ENCODE data around the gene CDK13. TPM values are rescaled to one million over a fixed set of nuclear protein-coding genes. Genes with fewer than 3 reads are reported as not detected.

The CDK13 gene
- total and polyA plus RNA-seq, 7 experiments from 2014 or later = 26.3 to 117 (median 105) TPM

DNA sequence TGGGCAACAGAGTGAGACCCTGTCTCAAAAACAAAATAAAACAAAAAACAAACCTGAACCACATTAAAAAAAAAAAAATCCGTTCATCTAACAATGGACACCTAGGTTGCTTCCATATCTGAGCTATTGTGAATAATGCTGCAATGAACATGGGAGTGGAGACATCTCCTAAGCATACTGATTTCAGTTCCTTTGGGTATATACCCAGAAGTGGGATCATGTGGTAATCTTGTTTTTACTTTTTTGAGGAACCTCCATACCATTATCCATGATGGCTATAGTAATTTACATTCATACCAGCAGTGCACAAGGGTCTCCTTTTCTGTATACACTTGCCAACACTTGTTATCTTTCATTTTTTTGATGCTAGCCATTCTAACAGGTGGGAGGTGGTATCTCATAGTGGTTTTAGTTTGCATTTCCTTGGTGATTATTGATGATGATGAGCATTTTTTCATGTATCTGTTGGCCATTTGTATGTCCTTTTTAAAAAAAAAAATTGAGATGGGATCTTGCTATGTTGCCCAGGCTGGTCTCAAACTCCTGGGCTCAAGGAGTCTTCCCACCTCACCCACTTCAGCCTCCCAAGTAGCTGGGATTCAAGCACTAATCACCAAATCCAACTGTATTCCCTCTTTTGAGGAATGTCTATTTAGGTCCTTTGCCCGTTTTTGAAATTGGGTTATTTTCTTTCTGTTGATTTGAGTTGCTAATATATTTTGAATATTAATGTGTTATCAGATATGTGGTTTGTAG, 17.5 kb downstream of the CDK13 start:
- Mint-ChIP-seq H3K36me3 (peaks cover 0 to 24% (median 4%) of the 10 kb centered on the region in 5 donors), H3K27me3 (no peaks in the 10 kb centered on the region), H3K9me3 (peaks cover 0 to 5% (median 0%) of the 10 kb centered on the region in 11 donors), H3K4me3 (peak overlapping the region in 6 of 10 donors; percentile 3 to 70 (median 56)), H3K27ac (peak overlapping the region in 6 of 9 donors; percentile 6 to 51 (median 26)), H3K4me1 (peaks cover 54 to 98% (median 95%) of the 10 kb centered on the region in 7 donors)
- no peaks in the 10 kb centered on the region for H3K27me3 ChIP-seq (ENCODE audit: control insufficient read depth in 2 of 2, insufficient read depth in 2 of 2, low read length in 2 of 2)
- DNase-seq (no peak), ATAC-seq (no peak)
- H3K27ac ChIP-seq (ENCODE audit: low read depth, low read length) = no peak overlapping the region
- peaks cover 7 to 30% of the 10 kb centered on the region in 2 donors for H3K4me1 ChIP-seq (ENCODE audit: control insufficient read depth in 2 of 2, insufficient read depth in 2 of 2, low read length in 2 of 2)
- H3K4me3 ChIP-seq (ENCODE audit: low read length) = no peak overlapping the region
- POLR2A ChIA-PET = interaction anchor here (1.5 kb wide), 1 partner anchor 17 kb away, joined by 3 read pairs; the partner anchor contains the start of gene CDK13
- no peaks in the 10 kb centered on the region for H3K9me3 ChIP-seq (ENCODE audit: control insufficient read depth in 2 of 3, low read length in 3 of 3)
- intact Hi-C loops (cut with micrococcal nuclease) = loop anchor here in 1 of 2 donors (2.0 kb wide), 1 partner anchor 19 kb away; no protein-coding TSS in a partner anchor
- CTCF ChIA-PET = no interaction called here
- no peaks in the 10 kb centered on the region for H3K36me3 ChIP-seq (ENCODE audit: control insufficient read depth in 2 of 3, insufficient read depth in 3 of 3, low read length in 3 of 3)

DNA sequence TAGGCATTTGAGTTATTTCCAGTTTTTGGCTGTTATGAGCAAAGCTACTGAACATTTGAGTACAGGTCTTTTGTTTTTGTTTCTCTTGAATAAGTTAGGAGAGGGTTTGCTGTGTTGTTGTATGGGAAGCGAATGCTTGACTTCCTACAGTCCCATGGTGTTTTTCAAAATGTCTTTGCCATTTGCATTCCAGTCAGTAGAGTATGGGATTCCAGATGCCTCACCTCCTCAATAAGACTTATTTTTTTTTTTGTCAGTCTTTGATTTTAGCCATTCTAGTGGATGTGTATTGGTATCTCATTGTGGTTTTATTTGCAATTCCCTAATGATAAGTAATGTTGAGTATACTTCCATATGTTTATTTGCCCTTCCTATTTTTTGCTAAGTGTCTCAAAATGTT, 19.4 kb downstream of the CDK13 start:
- POLR2A ChIA-PET = interaction anchor here (1.5 kb wide), 1 partner anchor 19 kb away, joined by 3 read pairs; the partner anchor contains the start of gene CDK13
- Histone ChIP-seq H3K27me3 (ENCODE audit: control insufficient read depth in 2 of 2, insufficient read depth in 2 of 2, low read length in 2 of 2) (no peaks in the 10 kb centered on the region), H3K9me3 (ENCODE audit: control insufficient read depth in 2 of 3, low read length in 3 of 3) (no peaks in the 10 kb centered on the region), H3K4me3 (ENCODE audit: low read length) (no peak overlapping the region), H3K27ac (ENCODE audit: low read depth, low read length) (no peak overlapping the region), H3K4me1 (ENCODE audit: control insufficient read depth in 2 of 2, insufficient read depth in 2 of 2, low read length in 2 of 2) (peaks cover 13 to 42% of the 10 kb centered on the region in 2 donors), H3K36me3 (ENCODE audit: control insufficient read depth in 2 of 3, insufficient read depth in 3 of 3, low read length in 3 of 3) (no peaks in the 10 kb centered on the region)
- ATAC-seq = no peak
- no peak for DNase-seq
- intact Hi-C loops (cut with micrococcal nuclease) = loop anchor here in 1 of 2 donors (1.0 to 2.0 kb wide), 2 partner anchors 10 to 17 kb away; no protein-coding TSS in a partner anchor
- Mint-ChIP-seq H3K4me1 (peaks cover 55 to 97% (median 94%) of the 10 kb centered on the region in 7 donors), H3K9me3 (peaks cover 0 to 5% (median 0%) of the 10 kb centered on the region in 11 donors), H3K27me3 (no peaks in the 10 kb centered on the region), H3K4me3 (peak overlapping the region in 9 of 10 donors; percentile 0 to 73 (median 58)), H3K36me3 (peaks cover 0 to 22% (median 4%) of the 10 kb centered on the region in 5 donors), H3K27ac (peak overlapping the region in 8 of 9 donors; percentile 9 to 79 (median 66))
- CTCF ChIA-PET = no interaction called here

DNA sequence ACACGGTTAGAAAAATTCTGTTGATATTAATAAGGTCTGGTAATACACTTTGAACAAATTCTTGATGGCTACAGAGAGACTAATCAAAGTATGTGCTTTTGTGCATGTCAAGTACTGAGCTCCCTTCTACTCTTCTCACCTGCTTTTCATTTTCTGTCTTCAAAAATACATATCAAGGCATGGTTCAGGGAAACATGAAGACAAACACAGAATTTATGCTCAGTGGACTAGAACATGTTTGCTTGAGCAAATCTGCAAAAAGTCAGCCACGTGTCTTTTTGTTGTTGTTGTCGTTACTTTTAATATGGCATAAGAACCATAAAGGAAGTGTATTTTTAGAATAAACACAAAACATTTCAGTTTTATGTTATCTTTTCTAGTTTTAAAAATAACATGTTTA, 21.9 kb downstream of the CDK13 start:
- Mint-ChIP-seq H3K9me3 (peaks cover 0 to 2% (median 0%) of the 10 kb centered on the region in 11 donors), H3K4me3 (peak overlapping the region in 5 of 10 donors; percentile 5 to 45 (median 38)), H3K27ac (peak overlapping the region in 5 of 9 donors; percentile 53 to 75 (median 69)), H3K27me3 (no peaks in the 10 kb centered on the region), H3K4me1 (peaks cover 39 to 77% (median 72%) of the 10 kb centered on the region in 7 donors), H3K36me3 (peaks cover 0 to 7% (median 0%) of the 10 kb centered on the region in 5 donors)
- Histone ChIP-seq H3K4me1 (ENCODE audit: control insufficient read depth in 2 of 2, insufficient read depth in 2 of 2, low read length in 2 of 2) (peaks cover 13 to 35% of the 10 kb centered on the region in 2 donors), H3K4me3 (ENCODE audit: low read length) (no peak overlapping the region), H3K27ac (ENCODE audit: low read depth, low read length) (no peak overlapping the region), H3K36me3 (ENCODE audit: control insufficient read depth in 2 of 3, insufficient read depth in 3 of 3, low read length in 3 of 3) (no peaks in the 10 kb centered on the region), H3K27me3 (ENCODE audit: control insufficient read depth in 2 of 2, insufficient read depth in 2 of 2, low read length in 2 of 2) (no peaks in the 10 kb centered on the region), H3K9me3 (ENCODE audit: control insufficient read depth in 2 of 3, low read length in 3 of 3) (no peaks in the 10 kb centered on the region)
- ATAC-seq = no peak
- no peak for DNase-seq
- ChIA-PET CTCF (interaction anchor here (0.9 kb wide), 1 partner anchor 11 kb away, joined by 3 read pairs; no protein-coding TSS in a partner anchor), POLR2A (no interaction called here)
- intact Hi-C loops (cut with micrococcal nuclease) = no loop called here

DNA sequence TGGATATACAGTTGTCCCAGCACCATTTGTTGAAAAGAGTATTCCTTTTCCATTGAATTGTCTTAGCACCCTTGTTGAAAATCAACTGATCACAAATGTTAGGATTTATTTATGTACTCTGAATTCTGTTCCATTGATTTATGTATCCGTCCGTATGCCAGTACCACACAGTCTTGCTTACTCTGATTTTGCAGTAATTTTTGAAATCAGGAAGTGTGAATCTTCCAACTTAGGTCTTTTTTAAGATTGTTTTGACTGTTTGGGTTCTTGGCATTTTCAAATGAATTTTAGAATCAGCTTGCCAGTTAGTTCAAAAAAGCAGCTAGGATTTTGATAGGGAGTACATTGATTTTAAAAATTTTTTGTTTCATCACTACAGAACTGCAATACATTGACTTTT, 23.7 kb downstream of the CDK13 start:
- ChIA-PET POLR2A (interaction anchor here (0.8 kb wide), 1 partner anchor 511 kb away, joined by 3 read pairs; no protein-coding TSS in a partner anchor), CTCF (interaction anchor here (0.7 kb wide), 1 partner anchor 68 kb away, joined by 3 read pairs; no protein-coding TSS in a partner anchor)
- intact Hi-C loops (cut with micrococcal nuclease) = loop anchor here in 1 of 2 donors (1.0 kb wide), 1 partner anchor 16 kb away; no protein-coding TSS in a partner anchor
- peaks cover 33 to 58% (median 53%) of the 10 kb centered on the region in 7 donors for H3K4me1 Mint-ChIP-seq
- peaks cover 0 to 2% (median 0%) of the 10 kb centered on the region in 11 donors for H3K9me3 Mint-ChIP-seq
- Histone ChIP-seq H3K9me3 (ENCODE audit: control insufficient read depth in 2 of 3, low read length in 3 of 3) (no peaks in the 10 kb centered on the region), H3K4me1 (ENCODE audit: control insufficient read depth in 2 of 2, insufficient read depth in 2 of 2, low read length in 2 of 2) (peaks cover 30 to 46% of the 10 kb centered on the region in 2 donors), H3K36me3 (ENCODE audit: control insufficient read depth in 2 of 3, insufficient read depth in 3 of 3, low read length in 3 of 3) (no peaks in the 10 kb centered on the region), H3K27me3 (ENCODE audit: control insufficient read depth in 2 of 2, insufficient read depth in 2 of 2, low read length in 2 of 2) (no peaks in the 10 kb centered on the region), H3K27ac (ENCODE audit: low read depth, low read length) (no peak overlapping the region), H3K4me3 (ENCODE audit: low read length) (no peak overlapping the region)
- DNase-seq = no peak
- H3K36me3 Mint-ChIP-seq = peaks cover 0 to 7% (median 0%) of the 10 kb centered on the region in 5 donors
- no peaks in the 10 kb centered on the region for H3K27me3 Mint-ChIP-seq
- peak overlapping the region in 8 of 9 donors; percentile 4 to 80 (median 58) for H3K27ac Mint-ChIP-seq
- H3K4me3 Mint-ChIP-seq = peak overlapping the region in 6 of 10 donors; percentile 10 to 44 (median 24)
- ATAC-seq = no peak

DNA sequence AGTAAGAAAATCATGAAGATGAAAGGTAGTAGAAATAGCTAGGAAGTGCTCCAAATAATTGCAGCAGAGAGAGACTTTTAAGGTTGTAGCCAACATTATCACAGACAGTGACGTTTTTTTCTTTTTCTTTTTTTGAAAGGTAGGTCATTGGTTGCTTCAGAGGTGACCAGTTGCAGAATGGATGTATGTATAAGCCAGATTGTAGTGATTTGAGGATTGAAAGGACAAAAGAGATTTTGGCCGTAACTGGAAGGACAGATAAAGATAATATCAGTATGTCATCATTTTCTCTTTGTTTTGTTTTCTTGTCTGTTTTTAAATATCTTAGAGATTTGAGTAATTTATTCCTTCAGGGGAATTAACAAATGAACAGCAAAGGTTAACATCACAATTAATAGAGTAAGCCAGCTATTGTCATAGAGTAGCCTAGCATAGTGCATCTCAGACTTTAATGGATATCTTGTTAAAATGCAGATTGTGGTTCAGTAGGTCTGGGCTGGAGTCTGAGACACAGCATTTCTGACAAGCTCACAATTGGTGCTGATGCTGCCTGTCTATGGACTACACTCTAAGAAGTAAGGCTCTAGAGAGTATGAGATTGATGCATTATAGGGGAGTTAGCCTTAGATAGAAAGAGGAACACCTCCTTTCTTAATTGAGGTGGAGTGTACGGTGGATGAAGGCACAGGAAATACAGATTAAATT, 28.3 kb downstream of the CDK13 start:
- POLR2A ChIA-PET = interaction anchor here (0.8 to 2.0 kb wide), 8 partner anchors 18 to 31 kb away, joined by 3 to 8 read pairs (median 6); partner anchors contain the start of gene CDK13
- peak; percentile 58 for ATAC-seq
- CTCF ChIA-PET = interaction anchor here (1.0 kb wide), 2 partner anchors 27 to 82 kb away, joined by 3 to 4 read pairs; no protein-coding TSS in a partner anchor
- H3K9me3 Mint-ChIP-seq = peaks cover 0 to 2% (median 0%) of the 10 kb centered on the region in 11 donors
- intact Hi-C loops (cut with micrococcal nuclease) = loop anchor here in 1 of 2 donors (2.0 kb wide), 1 partner anchor 28 kb away; the partner anchor contains the start of gene CDK13
- H3K27ac ChIP-seq (ENCODE audit: low read depth, low read length) = peak overlapping the region; percentile 24
- H3K36me3 Mint-ChIP-seq = peaks cover 0 to 4% (median 0%) of the 10 kb centered on the region in 5 donors
- peaks cover 6 to 21% (median 20%) of the 10 kb centered on the region in 7 donors for H3K4me1 Mint-ChIP-seq
- H3K27me3 Mint-ChIP-seq = no peaks in the 10 kb centered on the region
- H3K4me3 ChIP-seq (ENCODE audit: low read length) = no peak overlapping the region
- no peak overlapping the region for H3K4me3 Mint-ChIP-seq
- no peaks in the 10 kb centered on the region for H3K36me3 ChIP-seq (ENCODE audit: control insufficient read depth in 2 of 3, insufficient read depth in 3 of 3, low read length in 3 of 3)
- no peaks in the 10 kb centered on the region for H3K27me3 ChIP-seq (ENCODE audit: control insufficient read depth in 2 of 2, insufficient read depth in 2 of 2, low read length in 2 of 2)
- no peaks in the 10 kb centered on the region for H3K9me3 ChIP-seq (ENCODE audit: control insufficient read depth in 2 of 3, low read length in 3 of 3)
- DNase-seq = peak in 5 of 9 donors; percentile 17 to 33 (median 25)
- peaks cover 33 to 47% of the 10 kb centered on the region in 2 donors for H3K4me1 ChIP-seq (ENCODE audit: control insufficient read depth in 2 of 2, insufficient read depth in 2 of 2, low read length in 2 of 2)
- H3K27ac Mint-ChIP-seq = no peak overlapping the region

All from naive thymus-derived CD4-positive, alpha-beta T cell (primary cell).